Astrocyte of the cerebellum (primary cell): ENCODE results near the gene MAP3K8.

Experiments used
- DNase-seq: peaks from one replicate; pipeline ENCODE4 v3.0.0-alpha.2; 2011; ENCODE audit warnings: low read depth
- H3K4me3 ChIP-seq: 2 replicates; pipeline ENCODE4 v1.5.1; 2011; ENCODE audit warnings: mild to moderate bottlenecking, low read depth, low read length, moderate library complexity
- CTCF ChIP-seq: IDR thresholded peaks from 2 replicates; pipeline ENCODE4 v1.5.1; 2012; ENCODE audit warnings: low read length, low read depth, moderate library complexity, mild to moderate bottlenecking; ENCODE audit errors: missing control alignments
- in situ Hi-C: cut with HindIII; loops from 2 replicates; pipeline ENCODE4 v1.10.0; 2017; ENCODE audit warnings: low sequenced_read_pairs

MAP3K8 gene

GRCh38 chr10:30456266-30456665, 22.3 kb downstream of the MAP3K8 start:
- no peak overlapping the region for H3K4me3 ChIP-seq
- no peak for DNase-seq
- in situ Hi-C loops: no loop called here
- TF ChIP-seq CTCF: no peak

- in situ Hi-C loops: no loop called here
- no peak for TF ChIP-seq CTCF
- no peak for DNase-seq
- H3K4me3 ChIP-seq: no peak overlapping the region
These were observed 25.3 kb downstream of the MAP3K8 start for GRCh38 chr10:30459283-30459682.

GRCh38 chr10:30460121-30460520, 26.1 kb downstream of the MAP3K8 start:
- no peak for TF ChIP-seq CTCF
- no peak overlapping the region for H3K4me3 ChIP-seq
- in situ Hi-C loops: no loop called here
- DNase-seq: no peak

- in situ Hi-C loops: no loop called here
- DNase-seq: no peak
- no peak for TF ChIP-seq CTCF
- H3K4me3 ChIP-seq: no peak overlapping the region
These were observed 28.5 kb downstream of the MAP3K8 start for GRCh38 chr10:30462513-30462912.

GRCh38 chr10:30463944-30464451, 30.0 kb downstream of the MAP3K8 start:
- no peak for DNase-seq
- in situ Hi-C loops: no loop called here
- TF ChIP-seq CTCF: no peak
- no peak overlapping the region for H3K4me3 ChIP-seq

GRCh38 chr10:30464675-30465074, 30.7 kb downstream of the MAP3K8 start:
- no peak for DNase-seq
- in situ Hi-C loops: no loop called here
- TF ChIP-seq CTCF: no peak
- no peak overlapping the region for H3K4me3 ChIP-seq

- DNase-seq: no peak
- no peak for TF ChIP-seq CTCF
- in situ Hi-C loops: no loop called here
- H3K4me3 ChIP-seq: no peak overlapping the region
These were observed 32.5 kb downstream of the MAP3K8 start for GRCh38 chr10:30466445-30466844.
